HFFc6 (cell line): ENCODE data around the gene SLC2A13. TPM values are rescaled to one million over a fixed set of nuclear protein-coding genes. Genes with fewer than 3 reads are reported as not detected.

Experiments used
- DNase-seq: peaks from one replicate; pipeline ENCODE4 v3.0.0-alpha.2; 2018
- H3K27ac Mint-ChIP-seq: 2 replicates; pipeline ENCODE4 v1.8.0; 2020; ENCODE audit warnings: mild to moderate bottlenecking, mixed read lengths
- H3K27me3 Mint-ChIP-seq: 2 replicates; pipeline ENCODE4 v1.8.0; 2021; ENCODE audit warnings: mild to moderate bottlenecking, moderate library complexity, mixed read lengths; ENCODE audit not compliant: insufficient read depth
- H3K36me3 Mint-ChIP-seq: 2 replicates; pipeline ENCODE4 v1.8.0; 2021; ENCODE audit warnings: low read depth, mixed read lengths
- H3K4me1 Mint-ChIP-seq: 2 replicates; pipeline ENCODE4 v1.8.0; 2020; ENCODE audit warnings: low read depth, mixed read lengths
- H3K4me3 Mint-ChIP-seq: 2 replicates; pipeline ENCODE4 v1.8.0; 2020; ENCODE audit warnings: mild to moderate bottlenecking, moderate library complexity, mixed read lengths
- H3K9me3 Mint-ChIP-seq: 2 replicates; pipeline ENCODE4 v1.8.0; 2020; ENCODE audit warnings: mild to moderate bottlenecking, mixed read lengths
- total RNA-seq, 6 experiments: library from RNA; stranded (reverse); fragmentation: NEBNext Ultra II Directional; extraction: Animal tissue kit (Norgen Biotek cat#: 25700); gene quantifications; 2 replicates in 1 of 6; 3 replicates in 5 of 6; pipeline ENCODE4 v1.2.3, GENCODE V29; 2021
- TF ChIP-seq, protein P1 (sequence below): fragments of 200-600 bp; sonication (generic); IDR thresholded peaks from 2 replicates; pipeline ENCODE4 v1.5.0; 2021; ENCODE audit warnings: antibody characterized with exemption, mild to moderate bottlenecking

The SLC2A13 gene
- total RNA-seq, 6 experiments from 2014 or later = 2.3 to 3.3 (median 2.9) TPM

DNA sequence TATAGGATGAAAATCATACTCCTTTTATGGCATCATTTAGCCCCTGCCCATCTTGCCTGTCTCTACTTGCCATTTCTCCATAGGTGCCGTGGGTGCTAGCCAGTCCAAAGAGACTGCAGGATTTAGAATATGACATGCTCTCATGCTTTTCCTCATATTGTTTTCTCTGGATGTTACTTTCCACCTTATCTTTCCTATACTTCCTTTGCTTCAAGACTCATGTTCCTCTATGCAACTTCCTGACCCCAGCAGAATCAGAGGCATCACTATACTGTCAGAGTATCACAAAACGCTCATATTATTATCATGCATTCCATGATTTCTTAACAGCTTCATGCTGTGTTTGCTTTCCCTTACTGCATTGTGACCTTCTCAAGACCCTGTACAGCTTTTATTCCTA is 265.5 kb downstream of the SLC2A13 start:
- H3K9me3 Mint-ChIP-seq = peaks cover 4% of the 10 kb centered on the region
- no peaks in the 10 kb centered on the region for H3K36me3 Mint-ChIP-seq
- no peak overlapping the region for H3K27ac Mint-ChIP-seq
- H3K4me3 Mint-ChIP-seq = no peak overlapping the region
- H3K4me1 Mint-ChIP-seq = no peaks in the 10 kb centered on the region
- no peaks in the 10 kb centered on the region for H3K27me3 Mint-ChIP-seq
- DNase-seq = no peak
- TF ChIP-seq, protein P1, sequence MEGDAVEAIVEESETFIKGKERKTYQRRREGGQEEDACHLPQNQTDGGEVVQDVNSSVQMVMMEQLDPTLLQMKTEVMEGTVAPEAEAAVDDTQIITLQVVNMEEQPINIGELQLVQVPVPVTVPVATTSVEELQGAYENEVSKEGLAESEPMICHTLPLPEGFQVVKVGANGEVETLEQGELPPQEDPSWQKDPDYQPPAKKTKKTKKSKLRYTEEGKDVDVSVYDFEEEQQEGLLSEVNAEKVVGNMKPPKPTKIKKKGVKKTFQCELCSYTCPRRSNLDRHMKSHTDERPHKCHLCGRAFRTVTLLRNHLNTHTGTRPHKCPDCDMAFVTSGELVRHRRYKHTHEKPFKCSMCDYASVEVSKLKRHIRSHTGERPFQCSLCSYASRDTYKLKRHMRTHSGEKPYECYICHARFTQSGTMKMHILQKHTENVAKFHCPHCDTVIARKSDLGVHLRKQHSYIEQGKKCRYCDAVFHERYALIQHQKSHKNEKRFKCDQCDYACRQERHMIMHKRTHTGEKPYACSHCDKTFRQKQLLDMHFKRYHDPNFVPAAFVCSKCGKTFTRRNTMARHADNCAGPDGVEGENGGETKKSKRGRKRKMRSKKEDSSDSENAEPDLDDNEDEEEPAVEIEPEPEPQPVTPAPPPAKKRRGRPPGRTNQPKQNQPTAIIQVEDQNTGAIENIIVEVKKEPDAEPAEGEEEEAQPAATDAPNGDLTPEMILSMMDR = no peak

DNA sequence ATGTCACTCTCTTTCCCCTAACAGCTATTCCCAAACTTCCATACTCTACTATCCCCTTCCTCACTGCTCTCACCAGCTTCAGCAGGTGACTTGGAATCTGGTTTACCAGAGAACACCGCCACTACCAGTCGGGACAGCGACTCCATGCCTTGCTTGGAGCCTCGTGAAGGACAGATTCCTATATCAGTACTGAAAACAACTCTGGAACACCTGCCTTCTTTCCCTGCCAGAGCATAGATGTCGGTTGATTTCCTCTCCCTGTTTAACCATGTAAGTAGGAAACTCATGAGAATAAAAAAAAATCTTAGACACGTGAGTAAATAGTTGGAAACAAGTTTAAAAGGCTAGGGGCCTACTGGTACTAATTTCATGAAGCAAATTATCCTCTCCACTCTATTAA is 266.8 kb downstream of the SLC2A13 start:
- TF ChIP-seq, protein P1 = no peak
- Mint-ChIP-seq H3K36me3 (no peaks in the 10 kb centered on the region), H3K4me3 (no peak overlapping the region), H3K27ac (no peak overlapping the region), H3K27me3 (no peaks in the 10 kb centered on the region), H3K9me3 (peaks cover 4% of the 10 kb centered on the region), H3K4me1 (no peaks in the 10 kb centered on the region)
- DNase-seq = no peak

DNA sequence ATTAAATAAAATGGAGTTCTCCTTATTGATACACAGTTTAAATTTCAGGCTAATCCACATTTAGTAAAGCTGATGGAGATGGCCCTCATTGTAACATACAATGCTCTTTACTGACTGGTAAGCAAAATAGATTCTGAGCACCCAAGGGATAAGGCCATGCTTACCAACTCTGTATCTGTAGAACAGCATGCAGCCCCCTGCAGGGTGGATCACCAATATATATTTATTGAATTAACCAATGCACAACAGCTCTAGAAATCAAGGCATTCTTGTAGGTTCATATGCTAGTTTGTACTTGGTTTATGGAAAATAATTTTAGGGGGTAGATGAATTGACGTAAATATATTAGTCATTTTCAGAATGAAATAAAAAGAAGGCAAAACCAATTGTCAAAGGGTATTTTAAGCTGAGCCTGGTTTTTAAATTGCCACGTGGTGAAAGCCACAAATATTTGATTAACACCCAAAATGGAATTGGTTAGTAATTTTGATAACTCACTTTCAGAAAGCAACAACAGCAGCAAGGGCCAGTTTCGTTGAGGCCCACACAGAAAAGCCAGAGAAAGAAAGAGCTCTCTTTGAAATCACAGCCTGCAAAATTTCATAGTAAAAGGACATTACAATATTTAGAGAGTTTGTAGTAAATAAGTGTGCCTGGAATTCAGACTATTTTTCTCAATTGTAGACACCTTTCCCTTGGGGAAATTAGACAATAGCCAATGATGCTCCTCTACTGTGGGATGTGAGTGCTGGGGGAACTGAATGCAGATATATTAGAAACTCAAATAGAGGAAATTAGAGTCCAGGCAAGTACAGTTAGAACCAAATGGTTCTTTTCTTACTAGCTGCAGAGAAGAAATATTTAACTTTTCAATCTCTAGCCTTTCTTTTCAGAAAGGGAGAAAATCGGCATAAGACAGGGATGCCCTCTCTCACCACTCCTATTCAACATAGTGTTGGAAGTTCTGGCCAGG is 270.1 kb downstream of the SLC2A13 start:
- no peak overlapping the region for H3K4me3 Mint-ChIP-seq
- no peaks in the 10 kb centered on the region for H3K36me3 Mint-ChIP-seq
- no peak overlapping the region for H3K27ac Mint-ChIP-seq
- H3K9me3 Mint-ChIP-seq = no peaks in the 10 kb centered on the region; the same call in 1 of the 2 replicates
- H3K4me1 Mint-ChIP-seq = no peaks in the 10 kb centered on the region
- H3K27me3 Mint-ChIP-seq = no peaks in the 10 kb centered on the region
- no peak for DNase-seq
- TF ChIP-seq, protein P1 = no peak

DNA sequence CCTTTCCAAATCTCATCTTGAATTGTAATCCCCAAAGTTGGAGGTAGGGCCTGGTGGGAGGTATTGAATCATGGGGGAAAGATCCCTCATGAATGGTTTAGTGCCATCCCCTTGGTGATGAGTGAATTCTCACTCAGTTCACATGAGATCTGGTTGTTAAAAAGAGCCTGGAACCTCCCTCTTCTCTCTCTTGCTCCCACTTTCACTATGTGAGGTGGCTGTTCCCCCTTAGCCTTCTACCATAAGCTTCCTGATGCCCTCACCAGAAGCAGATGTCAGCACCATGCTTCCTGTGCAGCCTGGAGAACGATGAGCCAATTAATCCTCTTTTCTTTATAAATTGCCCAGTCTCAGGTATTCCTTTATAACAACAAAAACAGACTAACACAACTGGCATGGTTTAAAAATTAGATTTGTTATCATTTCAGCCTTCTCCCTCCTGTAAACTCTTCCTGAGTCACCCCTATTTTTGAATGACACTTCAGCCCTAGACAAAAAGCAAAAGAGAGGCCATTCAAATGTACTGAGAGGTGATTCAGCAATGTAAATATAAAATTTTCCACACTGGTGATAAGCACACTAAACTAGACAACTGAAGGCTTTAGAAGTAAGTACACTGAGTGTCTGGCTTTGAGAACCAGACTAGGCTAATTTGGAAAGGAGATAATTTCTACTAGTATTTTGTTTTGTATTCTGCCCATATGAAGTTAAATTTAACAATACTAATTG is 274.1 kb downstream of the SLC2A13 start:
- no peaks in the 10 kb centered on the region for H3K36me3 Mint-ChIP-seq
- TF ChIP-seq, protein P1 = no peak
- H3K4me3 Mint-ChIP-seq = no peak overlapping the region
- no peak overlapping the region for H3K27ac Mint-ChIP-seq
- H3K27me3 Mint-ChIP-seq = no peaks in the 10 kb centered on the region
- no peaks in the 10 kb centered on the region; the same call in 1 of the 2 replicates for H3K9me3 Mint-ChIP-seq
- no peak for DNase-seq
- no peaks in the 10 kb centered on the region for H3K4me1 Mint-ChIP-seq

DNA sequence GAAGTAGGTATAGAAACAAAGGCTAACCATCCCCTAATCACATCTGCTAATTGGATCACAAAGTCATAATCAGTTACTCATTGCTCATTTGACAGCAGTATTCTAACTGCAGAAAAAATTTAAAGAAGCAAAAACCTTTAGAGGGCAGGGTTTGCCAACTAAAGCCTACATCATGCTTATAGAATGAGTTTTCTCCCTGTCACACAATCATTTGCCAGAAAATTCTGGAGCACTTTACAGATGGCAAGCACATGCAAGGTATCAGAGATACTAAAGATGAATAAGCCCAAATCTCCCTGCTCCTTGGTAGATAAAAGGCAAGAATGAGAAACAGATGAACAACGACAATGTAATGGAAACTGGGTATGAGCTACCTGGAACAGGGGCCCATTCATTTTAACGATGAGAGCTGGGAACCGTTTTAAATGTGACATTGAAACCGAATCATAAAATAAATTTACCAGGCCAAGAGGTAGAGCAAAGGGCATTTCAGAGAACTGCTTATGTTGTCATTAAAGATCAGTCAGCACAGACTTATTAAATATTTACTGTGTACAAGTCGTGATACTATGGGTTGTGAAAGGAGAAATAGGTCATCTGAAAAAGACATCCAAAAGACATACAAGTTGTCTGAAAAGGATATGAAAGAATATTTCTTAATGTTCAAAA is 274.9 kb downstream of the SLC2A13 start:
- Mint-ChIP-seq H3K27me3 (no peaks in the 10 kb centered on the region), H3K4me3 (no peak overlapping the region), H3K27ac (no peak overlapping the region), H3K4me1 (no peaks in the 10 kb centered on the region), H3K9me3 (no peaks in the 10 kb centered on the region; the same call in 1 of the 2 replicates), H3K36me3 (no peaks in the 10 kb centered on the region)
- TF ChIP-seq, protein P1 = no peak
- no peak for DNase-seq
